ENCODE data around the gene ABCC1. TPM values are rescaled to one million over a fixed set of nuclear protein-coding genes. Genes with fewer than 3 reads are reported as not detected.

The ABCC1 gene
- total RNA-seq, 1 experiment from 2014 or later = 16.1 TPM

DNA sequence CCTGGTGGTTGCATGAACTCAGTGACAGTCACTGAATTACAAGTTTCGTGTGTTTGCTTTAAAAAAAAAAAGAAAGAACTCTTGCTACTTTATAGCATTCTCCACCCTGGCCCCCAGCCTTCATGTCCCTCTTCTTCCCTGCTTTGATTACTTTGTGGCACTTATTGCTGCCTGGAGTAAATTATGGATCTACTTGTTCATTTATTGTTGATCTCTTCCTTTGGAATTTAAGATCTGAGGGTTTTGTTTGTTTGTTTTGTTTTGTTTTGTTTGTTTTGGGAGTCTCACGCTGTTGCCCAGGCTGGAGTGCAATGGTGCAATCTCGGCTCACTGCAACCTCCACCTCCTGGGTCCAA, 147.4 kb downstream of the ABCC1 start:
- intact Hi-C loops (cut with micrococcal nuclease) = no loop called here
- POLR2A ChIA-PET (ENCODE audit: unreplicated experiment) = no interaction called here
- no peak overlapping the region for H3K4me2 ChIP-seq (ENCODE audit: low read length)
- no peaks in the 10 kb centered on the region for H3K9me2 ChIP-seq (replicated peaks; ENCODE audit: low read length)
- no peaks in the 10 kb centered on the region for H3K36me3 ChIP-seq (ENCODE audit: low read depth, low read length)
- H2AFZ ChIP-seq (ENCODE audit: low read length) = no peak overlapping the region
- H4K20me1 ChIP-seq (ENCODE audit: low read length) = no peaks in the 10 kb centered on the region
- no peak overlapping the region for H3K4me3 ChIP-seq (ENCODE audit: low read length)
- H3K9ac ChIP-seq (ENCODE audit: low read length) = no peak overlapping the region
- TF ChIP-seq, protein P1, sequence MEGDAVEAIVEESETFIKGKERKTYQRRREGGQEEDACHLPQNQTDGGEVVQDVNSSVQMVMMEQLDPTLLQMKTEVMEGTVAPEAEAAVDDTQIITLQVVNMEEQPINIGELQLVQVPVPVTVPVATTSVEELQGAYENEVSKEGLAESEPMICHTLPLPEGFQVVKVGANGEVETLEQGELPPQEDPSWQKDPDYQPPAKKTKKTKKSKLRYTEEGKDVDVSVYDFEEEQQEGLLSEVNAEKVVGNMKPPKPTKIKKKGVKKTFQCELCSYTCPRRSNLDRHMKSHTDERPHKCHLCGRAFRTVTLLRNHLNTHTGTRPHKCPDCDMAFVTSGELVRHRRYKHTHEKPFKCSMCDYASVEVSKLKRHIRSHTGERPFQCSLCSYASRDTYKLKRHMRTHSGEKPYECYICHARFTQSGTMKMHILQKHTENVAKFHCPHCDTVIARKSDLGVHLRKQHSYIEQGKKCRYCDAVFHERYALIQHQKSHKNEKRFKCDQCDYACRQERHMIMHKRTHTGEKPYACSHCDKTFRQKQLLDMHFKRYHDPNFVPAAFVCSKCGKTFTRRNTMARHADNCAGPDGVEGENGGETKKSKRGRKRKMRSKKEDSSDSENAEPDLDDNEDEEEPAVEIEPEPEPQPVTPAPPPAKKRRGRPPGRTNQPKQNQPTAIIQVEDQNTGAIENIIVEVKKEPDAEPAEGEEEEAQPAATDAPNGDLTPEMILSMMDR (conservative IDR thresholded peaks at IDR 0.05; ENCODE audit: low read depth, low read length) = no peak
- TF ChIP-seq EZH2 (IDR thresholded peaks at IDR 0.05; ENCODE audit: low read length, unreplicated experiment) = no peak
- no peak for TF ChIP-seq EZH2phosphoT487 (IDR thresholded peaks at IDR 0.05; ENCODE audit: borderline replicate concordance, low read length)
- H3K9me3 ChIP-seq (ENCODE audit: low read length) = no peaks in the 10 kb centered on the region
- no peak for ATAC-seq
- H3K79me2 ChIP-seq (ENCODE audit: low read length) = no peaks in the 10 kb centered on the region
- H3K4me1 ChIP-seq (ENCODE audit: insufficient read depth, low read length) = no peaks in the 10 kb centered on the region
- no peak for DNase-seq
- no peak overlapping the region for H3K27ac ChIP-seq (ENCODE audit: low read length)
- no peaks in the 10 kb centered on the region for H3F3A ChIP-seq (ENCODE audit: low read length, unreplicated experiment)
- H3K27me3 ChIP-seq (ENCODE audit: low read length) = no peaks in the 10 kb centered on the region
- BruUV-seq (replicated peaks) = no TSS peak
- CTCF ChIA-PET = interaction anchor here (0.5 kb wide), 1 partner anchor 340 kb away, joined by 7 read pairs; no protein-coding TSS in a partner anchor

- no peaks in the 10 kb centered on the region for H3K9me2 ChIP-seq (replicated peaks; ENCODE audit: low read length)
- no peaks in the 10 kb centered on the region for H3K9me3 ChIP-seq (ENCODE audit: low read length)
- no peak overlapping the region for H3K27ac ChIP-seq (ENCODE audit: low read length)
- TF ChIP-seq, protein P1 (conservative IDR thresholded peaks at IDR 0.05; ENCODE audit: low read depth, low read length) = no peak
- TF ChIP-seq EZH2 (IDR thresholded peaks at IDR 0.05; ENCODE audit: low read length, unreplicated experiment) (no peak), EZH2phosphoT487 (IDR thresholded peaks at IDR 0.05; ENCODE audit: borderline replicate concordance, low read length) (no peak)
- H3K4me2 ChIP-seq (ENCODE audit: low read length) = no peak overlapping the region
- BruUV-seq (replicated peaks) = no TSS peak
- H3K27me3 ChIP-seq (ENCODE audit: low read length) = no peaks in the 10 kb centered on the region
- H3K36me3 ChIP-seq (ENCODE audit: low read depth, low read length) = peaks cover 6% of the 10 kb centered on the region; the same call in 1 of the 2 replicates
- H4K20me1 ChIP-seq (ENCODE audit: low read length) = no peaks in the 10 kb centered on the region
- no peak overlapping the region for H3K4me3 ChIP-seq (ENCODE audit: low read length)
- H3F3A ChIP-seq (ENCODE audit: low read length, unreplicated experiment) = no peaks in the 10 kb centered on the region
- H3K9ac ChIP-seq (ENCODE audit: low read length) = no peak overlapping the region
- H2AFZ ChIP-seq (ENCODE audit: low read length) = no peak overlapping the region
- H3K4me1 ChIP-seq (ENCODE audit: insufficient read depth, low read length) = no peaks in the 10 kb centered on the region
- DNase-seq (peak; percentile 13), ATAC-seq (no peak)
- ChIA-PET CTCF (no interaction called here), POLR2A (ENCODE audit: unreplicated experiment) (no interaction called here)
- no peaks in the 10 kb centered on the region for H3K79me2 ChIP-seq (ENCODE audit: low read length)
- intact Hi-C loops (cut with micrococcal nuclease) = no loop called here
Measured at GRCh38 chr16:16099320-16099719, 149.9 kb downstream of the ABCC1 start.

- Histone ChIP-seq H3K27me3 (ENCODE audit: low read length) (no peaks in the 10 kb centered on the region), H4K20me1 (ENCODE audit: low read length) (no peaks in the 10 kb centered on the region), H3K4me3 (ENCODE audit: low read length) (no peak overlapping the region), H3K9me2 (replicated peaks; ENCODE audit: low read length) (no peaks in the 10 kb centered on the region), H2AFZ (ENCODE audit: low read length) (no peak overlapping the region), H3K9ac (ENCODE audit: low read length) (no peak overlapping the region), H3F3A (ENCODE audit: low read length, unreplicated experiment) (no peaks in the 10 kb centered on the region), H3K4me2 (ENCODE audit: low read length) (no peak overlapping the region), H3K27ac (ENCODE audit: low read length) (no peak overlapping the region), H3K4me1 (ENCODE audit: insufficient read depth, low read length) (no peaks in the 10 kb centered on the region), H3K36me3 (ENCODE audit: low read depth, low read length) (peaks cover 6% of the 10 kb centered on the region; the same call in 1 of the 2 replicates), H3K9me3 (ENCODE audit: low read length) (no peaks in the 10 kb centered on the region), H3K79me2 (ENCODE audit: low read length) (no peaks in the 10 kb centered on the region)
- ChIA-PET POLR2A (ENCODE audit: unreplicated experiment) (no interaction called here), CTCF (no interaction called here)
- ATAC-seq (no peak), DNase-seq (no peak)
- intact Hi-C loops (cut with micrococcal nuclease) = no loop called here
- TF ChIP-seq EZH2 (IDR thresholded peaks at IDR 0.05; ENCODE audit: low read length, unreplicated experiment) = no peak
- TF ChIP-seq, protein P1 (conservative IDR thresholded peaks at IDR 0.05; ENCODE audit: low read depth, low read length) = no peak
- no peak for TF ChIP-seq EZH2phosphoT487 (IDR thresholded peaks at IDR 0.05; ENCODE audit: borderline replicate concordance, low read length)
- no TSS peak for BruUV-seq (replicated peaks)
Measured at GRCh38 chr16:16100631-16101030, 151.2 kb downstream of the ABCC1 start.

Measured in PC-3 (cell line).